ENCODE data around the gene WDR27.

DNA sequence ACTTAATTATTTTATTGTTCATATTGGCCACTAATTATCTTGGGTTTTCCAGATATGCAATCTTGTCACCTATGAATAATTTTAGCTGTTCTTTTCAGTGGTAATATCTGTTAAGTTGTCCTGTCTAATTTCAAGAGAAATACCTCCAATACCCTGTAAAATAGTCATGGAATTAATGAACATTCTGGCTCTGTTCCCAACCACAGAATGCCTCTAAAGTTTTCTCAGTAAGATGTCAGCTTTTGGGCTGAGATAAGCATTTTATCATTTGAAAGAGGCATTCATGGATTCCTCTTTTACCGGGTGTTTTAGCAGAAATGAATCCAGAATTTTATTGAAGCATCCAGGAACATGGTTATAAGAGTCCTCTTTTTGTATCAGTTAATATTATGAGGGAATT lies 109.3 kb downstream of the WDR27 start:
- TF ChIP-seq TCF12 (IDR thresholded peaks at IDR 0.05; ENCODE audit: low read depth): no peak
- TF ChIP-seq CEBPB (IDR thresholded peaks at IDR 0.05): no peak
- no peak for TF ChIP-seq TEAD4 (IDR thresholded peaks at IDR 0.05)
- no peak for TF ChIP-seq EGR1 (IDR thresholded peaks at IDR 0.05)
- TF ChIP-seq, protein P1, sequence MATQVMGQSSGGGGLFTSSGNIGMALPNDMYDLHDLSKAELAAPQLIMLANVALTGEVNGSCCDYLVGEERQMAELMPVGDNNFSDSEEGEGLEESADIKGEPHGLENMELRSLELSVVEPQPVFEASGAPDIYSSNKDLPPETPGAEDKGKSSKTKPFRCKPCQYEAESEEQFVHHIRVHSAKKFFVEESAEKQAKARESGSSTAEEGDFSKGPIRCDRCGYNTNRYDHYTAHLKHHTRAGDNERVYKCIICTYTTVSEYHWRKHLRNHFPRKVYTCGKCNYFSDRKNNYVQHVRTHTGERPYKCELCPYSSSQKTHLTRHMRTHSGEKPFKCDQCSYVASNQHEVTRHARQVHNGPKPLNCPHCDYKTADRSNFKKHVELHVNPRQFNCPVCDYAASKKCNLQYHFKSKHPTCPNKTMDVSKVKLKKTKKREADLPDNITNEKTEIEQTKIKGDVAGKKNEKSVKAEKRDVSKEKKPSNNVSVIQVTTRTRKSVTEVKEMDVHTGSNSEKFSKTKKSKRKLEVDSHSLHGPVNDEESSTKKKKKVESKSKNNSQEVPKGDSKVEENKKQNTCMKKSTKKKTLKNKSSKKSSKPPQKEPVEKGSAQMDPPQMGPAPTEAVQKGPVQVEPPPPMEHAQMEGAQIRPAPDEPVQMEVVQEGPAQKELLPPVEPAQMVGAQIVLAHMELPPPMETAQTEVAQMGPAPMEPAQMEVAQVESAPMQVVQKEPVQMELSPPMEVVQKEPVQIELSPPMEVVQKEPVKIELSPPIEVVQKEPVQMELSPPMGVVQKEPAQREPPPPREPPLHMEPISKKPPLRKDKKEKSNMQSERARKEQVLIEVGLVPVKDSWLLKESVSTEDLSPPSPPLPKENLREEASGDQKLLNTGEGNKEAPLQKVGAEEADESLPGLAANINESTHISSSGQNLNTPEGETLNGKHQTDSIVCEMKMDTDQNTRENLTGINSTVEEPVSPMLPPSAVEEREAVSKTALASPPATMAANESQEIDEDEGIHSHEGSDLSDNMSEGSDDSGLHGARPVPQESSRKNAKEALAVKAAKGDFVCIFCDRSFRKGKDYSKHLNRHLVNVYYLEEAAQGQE (IDR thresholded peaks at IDR 0.05; ENCODE audit: low read depth): no peak
- TF ChIP-seq ZBTB7A (IDR thresholded peaks at IDR 0.05; ENCODE audit: low read depth): no peak
- no peak for TF ChIP-seq RAD21 (IDR thresholded peaks at IDR 0.05; ENCODE audit: low read depth)
- TF ChIP-seq, protein P2, sequence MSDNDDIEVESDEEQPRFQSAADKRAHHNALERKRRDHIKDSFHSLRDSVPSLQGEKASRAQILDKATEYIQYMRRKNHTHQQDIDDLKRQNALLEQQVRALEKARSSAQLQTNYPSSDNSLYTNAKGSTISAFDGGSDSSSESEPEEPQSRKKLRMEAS (IDR thresholded peaks at IDR 0.05): no peak
- no peak for TF ChIP-seq EP300 (IDR thresholded peaks at IDR 0.05; ENCODE audit: borderline replicate concordance)
- TF ChIP-seq TAF1 (IDR thresholded peaks at IDR 0.05; ENCODE audit: low read depth): no peak
- TF ChIP-seq, protein P3, sequence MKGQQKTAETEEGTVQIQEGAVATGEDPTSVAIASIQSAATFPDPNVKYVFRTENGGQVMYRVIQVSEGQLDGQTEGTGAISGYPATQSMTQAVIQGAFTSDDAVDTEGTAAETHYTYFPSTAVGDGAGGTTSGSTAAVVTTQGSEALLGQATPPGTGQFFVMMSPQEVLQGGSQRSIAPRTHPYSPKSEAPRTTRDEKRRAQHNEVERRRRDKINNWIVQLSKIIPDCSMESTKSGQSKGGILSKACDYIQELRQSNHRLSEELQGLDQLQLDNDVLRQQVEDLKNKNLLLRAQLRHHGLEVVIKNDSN (IDR thresholded peaks at IDR 0.05): no peak
